Cortex of kidney (tissue), 1 donor: ENCODE results near the gene CENATAC.
"Not testable (repeated sequence)": the region's sequence is repeated elsewhere in the genome, so short reads cannot be mapped to it uniquely, and the experiment has no call there.

ENCODE experiments used
- DNase-seq: peaks from one replicate; lab custom pipeline; 2025; lab: John Stamatoyannopoulos, UW

CENATAC gene, protein sequence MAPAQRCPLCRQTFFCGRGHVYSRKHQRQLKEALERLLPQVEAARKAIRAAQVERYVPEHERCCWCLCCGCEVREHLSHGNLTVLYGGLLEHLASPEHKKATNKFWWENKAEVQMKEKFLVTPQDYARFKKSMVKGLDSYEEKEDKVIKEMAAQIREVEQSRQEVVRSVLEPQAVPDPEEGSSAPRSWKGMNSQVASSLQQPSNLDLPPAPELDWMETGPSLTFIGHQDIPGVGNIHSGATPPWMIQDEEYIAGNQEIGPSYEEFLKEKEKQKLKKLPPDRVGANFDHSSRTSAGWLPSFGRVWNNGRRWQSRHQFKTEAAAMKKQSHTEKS

GRCh38 chr11:118997627-118998387 lies at the start of gene CENATAC:
CENATAC (plus strand) TSS chr11:118998138; CDS start chr11:118998198, 60 bp downstream.
- DNase-seq: peak; percentile 67

GRCh38 chr11:118953265-118953664 lies 44.7 kb upstream of the CENATAC start:
- DNase-seq: no peak

DNA sequence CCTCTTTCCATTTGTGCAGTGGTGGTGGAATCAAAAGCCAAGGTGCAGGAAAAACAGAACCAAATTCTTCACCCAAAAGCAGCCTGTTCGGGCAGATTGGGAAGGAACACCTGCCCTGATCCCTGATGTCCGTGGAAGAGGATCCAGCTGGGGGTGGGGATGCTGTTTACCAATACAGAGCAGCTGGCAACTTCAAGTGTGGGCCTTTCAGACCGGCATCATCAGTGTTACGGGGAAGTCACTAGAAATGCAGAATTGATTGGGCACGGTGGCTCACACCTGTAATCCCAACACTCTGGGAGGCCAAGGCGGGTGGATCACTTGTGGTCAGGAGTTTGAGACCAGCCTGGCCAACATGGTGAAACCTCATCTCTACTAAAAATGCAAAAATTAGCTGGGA lies 44.0 kb upstream of the CENATAC start:
- not testable (repeated sequence) for DNase-seq

GRCh38 chr11:118956094-118956846 lies 41.7 kb upstream of the CENATAC start, which contains the start of gene UPK2:
UPK2 (plus strand) TSS chr11:118956298; CDS start chr11:118956351, 53 bp downstream.
- DNase-seq: no peak

DNA sequence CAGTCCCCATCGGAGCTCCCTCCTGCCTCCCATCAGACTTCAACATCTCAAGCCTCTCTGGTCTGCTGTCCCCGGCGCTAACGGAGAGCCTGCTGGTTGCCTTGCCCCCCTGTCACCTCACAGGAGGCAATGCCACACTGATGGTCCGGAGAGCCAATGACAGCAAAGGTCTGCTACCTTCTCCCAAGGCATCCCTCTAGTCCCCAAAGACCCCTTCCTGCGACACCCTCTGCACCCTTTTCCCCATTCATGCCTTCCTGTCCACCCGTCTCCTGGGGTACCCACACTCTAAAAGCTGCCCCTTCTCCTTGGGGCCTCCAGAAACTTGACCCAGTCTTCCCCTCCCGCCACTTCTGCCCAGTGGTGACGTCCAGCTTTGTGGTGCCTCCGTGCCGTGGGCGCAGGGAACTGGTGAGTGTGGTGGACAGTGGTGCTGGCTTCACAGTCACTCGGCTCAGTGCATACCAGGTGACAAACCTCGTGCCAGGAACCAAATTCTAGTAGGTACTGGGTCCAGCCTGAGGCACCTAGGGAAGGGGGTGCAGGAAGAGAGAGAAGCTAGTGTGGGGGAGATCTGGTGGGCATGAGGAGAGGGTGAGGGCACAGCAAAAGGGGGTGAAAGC lies 41.0 kb upstream of the CENATAC start:
- no peak for DNase-seq

GRCh38 chr11:118957549-118957948 lies 40.4 kb upstream of the CENATAC start:
- DNase-seq: no peak

DNA sequence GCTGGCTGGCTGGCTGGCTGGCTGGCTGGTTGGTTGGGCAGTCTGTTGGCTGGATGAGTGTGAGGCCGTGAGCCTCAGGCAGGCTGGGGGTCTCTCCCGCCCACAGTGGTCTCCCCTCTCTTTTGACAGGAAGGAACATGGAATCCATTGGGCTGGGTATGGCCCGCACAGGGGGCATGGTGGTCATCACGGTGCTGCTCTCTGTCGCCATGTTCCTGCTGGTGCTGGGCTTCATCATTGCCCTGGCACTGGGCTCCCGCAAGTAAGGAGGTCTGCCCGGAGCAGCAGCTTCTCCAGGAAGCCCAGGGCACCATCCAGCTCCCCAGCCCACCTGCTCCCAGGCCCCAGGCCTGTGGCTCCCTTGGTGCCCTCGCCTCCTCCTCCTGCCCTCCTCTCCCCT lies 40.0 kb upstream of the CENATAC start:
- no peak for DNase-seq

GRCh38 chr11:118958577-118958976 lies 39.4 kb upstream of the CENATAC start:
- no peak for DNase-seq

- no peak for DNase-seq
Observed at GRCh38 chr11:118961189-118961588, 36.7 kb upstream of the CENATAC start.

DNA sequence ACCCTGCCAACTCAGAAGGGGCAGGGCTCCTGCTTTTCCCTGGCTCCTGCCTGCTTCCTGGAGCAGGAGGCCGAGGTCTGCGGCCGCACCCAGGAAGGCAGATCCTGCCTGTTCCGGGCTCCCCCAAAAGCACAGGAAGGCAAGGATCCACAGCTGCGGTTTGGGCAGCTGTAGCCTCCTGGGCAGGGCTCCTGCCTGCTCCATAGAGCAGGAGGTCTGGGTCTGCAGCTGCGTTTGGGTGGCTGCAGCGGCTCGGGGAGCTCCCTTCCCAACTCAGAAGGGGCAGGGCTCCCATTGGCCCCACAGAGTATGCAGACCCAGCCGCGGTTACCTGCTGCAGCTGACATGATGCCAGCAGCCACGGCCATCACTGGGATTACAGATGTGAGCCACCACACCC lies 36.3 kb upstream of the CENATAC start:
- no peak for DNase-seq

GRCh38 chr11:118969508-118969907 lies 28.4 kb upstream of the CENATAC start:
- DNase-seq: not testable (repeated sequence)

DNA sequence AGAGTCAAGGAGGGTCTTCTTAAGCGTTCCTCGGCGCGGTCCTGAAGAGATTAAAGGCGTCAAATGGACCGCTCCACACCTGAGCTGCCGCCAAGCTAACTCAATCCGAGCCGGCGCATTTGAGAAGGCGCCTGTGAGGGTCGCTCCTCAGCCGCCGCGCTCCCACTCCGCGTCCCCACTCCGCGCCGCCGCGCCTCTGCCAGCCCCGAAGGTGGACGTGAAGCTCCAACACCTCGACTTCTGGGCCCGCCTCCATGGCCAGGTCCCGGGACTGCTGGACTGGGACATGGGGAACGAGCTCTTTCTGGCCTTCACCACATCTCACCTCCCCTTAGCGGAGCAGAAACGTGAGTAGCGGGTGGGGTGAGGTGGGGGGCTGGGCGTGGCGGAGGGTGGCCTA lies 26.3 kb upstream of the CENATAC start, which contains the start of gene FOXR1:
Gene FOXR1, plus strand, starts transcription at position 116 of the 400 bp plus-strand sequence. Its CDS starts 171 bp downstream, at position 287.
- no peak for DNase-seq

GRCh38 chr11:118973985-118974384 lies 24.0 kb upstream of the CENATAC start:
- no peak for DNase-seq

- no peak for DNase-seq
Observed at GRCh38 chr11:118975771-118976709, 21.9 kb upstream of the CENATAC start.

DNA sequence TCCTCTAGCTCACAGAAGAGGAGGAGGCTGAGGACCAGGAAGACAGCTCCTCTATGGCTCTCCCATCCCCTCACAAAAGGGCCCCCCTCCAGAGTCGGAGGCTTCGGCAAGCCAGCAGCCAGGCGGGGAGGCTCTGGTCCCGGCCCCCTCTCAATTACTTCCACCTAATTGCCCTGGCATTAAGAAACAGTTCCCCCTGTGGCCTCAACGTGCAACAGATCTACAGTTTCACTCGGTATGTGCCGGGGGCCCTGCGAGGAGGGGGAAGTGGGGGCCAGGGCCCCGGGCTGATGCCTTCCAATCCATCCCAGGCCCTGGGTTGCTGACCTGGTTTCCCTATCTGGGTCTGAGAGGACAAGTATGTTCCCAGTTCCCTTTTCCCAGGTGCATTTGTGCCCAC lies 18.5 kb upstream of the CENATAC start:
- no peak for DNase-seq

GRCh38 chr11:118980191-118980881 lies 17.6 kb upstream of the CENATAC start:
- no peak for DNase-seq

GRCh38 chr11:118984337-118984736 lies 13.6 kb upstream of the CENATAC start:
- not testable (repeated sequence) for DNase-seq

GRCh38 chr11:118984825-118985224 lies 13.1 kb upstream of the CENATAC start:
- DNase-seq: no peak

GRCh38 chr11:118988280-118988679 lies 9.7 kb upstream of the CENATAC start:
- DNase-seq: no peak

GRCh38 chr11:118991486-118992038 lies 6.4 kb upstream of the CENATAC start:
- DNase-seq: not testable (repeated sequence)
